ENCODE results near the gene CALML3. TPM values are rescaled to one million over a fixed set of nuclear protein-coding genes. Genes with fewer than 3 reads are reported as not detected.

CALML3 gene
- total RNA-seq, 1 donor, result not detected

- no peaks in the 10 kb centered on the region for H3K36me3 ChIP-seq (ENCODE audit: insufficient read depth, low read length)
- no peaks in the 10 kb centered on the region for H3K79me2 ChIP-seq (ENCODE audit: insufficient read depth, low read length)
Measured at GRCh38 chr10:5490032-5490431, 34.7 kb upstream of the CALML3 start.

DNA sequence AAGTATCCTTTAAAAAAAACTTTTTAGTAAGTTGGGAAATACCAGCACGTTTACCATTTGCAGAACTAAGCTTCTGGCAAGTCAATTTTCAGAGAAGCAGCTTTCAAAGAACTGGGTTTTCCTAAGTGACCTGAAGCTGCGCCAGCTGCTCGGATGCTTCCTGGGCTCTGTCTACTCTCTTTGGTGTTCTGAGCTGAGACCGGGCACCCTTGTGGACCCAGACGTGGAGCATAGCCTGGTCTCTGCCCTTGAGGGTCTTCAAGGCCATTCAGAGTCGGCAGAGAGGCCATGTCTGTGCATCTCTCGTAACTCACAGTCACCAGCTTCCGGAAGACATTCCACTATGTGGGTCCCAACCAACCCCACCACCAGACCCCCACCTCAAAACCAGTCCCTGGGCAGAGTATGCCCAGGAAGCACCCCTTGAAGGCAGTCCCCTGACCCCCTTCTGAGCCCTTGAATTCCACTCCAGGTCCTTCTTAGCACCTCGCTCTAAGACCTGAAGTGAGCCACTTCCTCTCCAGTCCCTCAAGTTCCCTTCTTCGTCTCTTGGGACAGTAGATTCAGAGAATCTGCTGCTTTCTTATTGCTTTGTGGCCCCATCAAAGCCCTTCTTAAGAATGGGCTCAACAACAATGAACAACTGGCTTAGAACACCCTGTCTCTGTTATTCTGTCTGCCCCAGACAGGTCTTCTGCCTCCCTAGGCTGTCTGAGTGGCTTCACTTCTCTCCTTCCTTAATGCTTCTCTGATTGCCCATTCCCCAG is 33.9 kb upstream of the CALML3 start:
- H3K4me2 ChIP-seq (ENCODE audit: insufficient read depth, low read length), result no peak overlapping the region
- no peaks in the 10 kb centered on the region for H4K20me1 ChIP-seq (ENCODE audit: insufficient read depth, low read length)
- H3K4me1 ChIP-seq (ENCODE audit: insufficient read depth, low read length), result no peaks in the 10 kb centered on the region
- H3K27ac ChIP-seq (ENCODE audit: low read depth, low read length), result no peak overlapping the region
- no peaks in the 10 kb centered on the region for H3K36me3 ChIP-seq (ENCODE audit: insufficient read depth, low read length)
- H3K9me3 ChIP-seq (ENCODE audit: low read depth, low read length), result no peaks in the 10 kb centered on the region
- DNase-seq (ENCODE audit: insufficient read length, low spot score, missing footprints), result peak; percentile 46
- TF ChIP-seq, protein P1, sequence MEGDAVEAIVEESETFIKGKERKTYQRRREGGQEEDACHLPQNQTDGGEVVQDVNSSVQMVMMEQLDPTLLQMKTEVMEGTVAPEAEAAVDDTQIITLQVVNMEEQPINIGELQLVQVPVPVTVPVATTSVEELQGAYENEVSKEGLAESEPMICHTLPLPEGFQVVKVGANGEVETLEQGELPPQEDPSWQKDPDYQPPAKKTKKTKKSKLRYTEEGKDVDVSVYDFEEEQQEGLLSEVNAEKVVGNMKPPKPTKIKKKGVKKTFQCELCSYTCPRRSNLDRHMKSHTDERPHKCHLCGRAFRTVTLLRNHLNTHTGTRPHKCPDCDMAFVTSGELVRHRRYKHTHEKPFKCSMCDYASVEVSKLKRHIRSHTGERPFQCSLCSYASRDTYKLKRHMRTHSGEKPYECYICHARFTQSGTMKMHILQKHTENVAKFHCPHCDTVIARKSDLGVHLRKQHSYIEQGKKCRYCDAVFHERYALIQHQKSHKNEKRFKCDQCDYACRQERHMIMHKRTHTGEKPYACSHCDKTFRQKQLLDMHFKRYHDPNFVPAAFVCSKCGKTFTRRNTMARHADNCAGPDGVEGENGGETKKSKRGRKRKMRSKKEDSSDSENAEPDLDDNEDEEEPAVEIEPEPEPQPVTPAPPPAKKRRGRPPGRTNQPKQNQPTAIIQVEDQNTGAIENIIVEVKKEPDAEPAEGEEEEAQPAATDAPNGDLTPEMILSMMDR (IDR thresholded peaks at IDR 0.05; ENCODE audit: extremely low read depth, low read depth, low read length), result no peak
- no peaks in the 10 kb centered on the region for H3K79me2 ChIP-seq (ENCODE audit: insufficient read depth, low read length)
- no peak overlapping the region for H3K4me3 ChIP-seq (ENCODE audit: insufficient read depth, low read length)
- no peaks in the 10 kb centered on the region for H3K27me3 ChIP-seq (ENCODE audit: insufficient read depth, low read length)
- H2AFZ ChIP-seq (ENCODE audit: low read length), result no peak overlapping the region

More at GRCh38 chr10:5490032-5490431, 34.7 kb upstream of the CALML3 start:
- H3K9me3 ChIP-seq (ENCODE audit: low read depth, low read length), result no peaks in the 10 kb centered on the region
- H3K4me1 ChIP-seq (ENCODE audit: insufficient read depth, low read length), result no peaks in the 10 kb centered on the region
- no peak overlapping the region for H3K4me2 ChIP-seq (ENCODE audit: insufficient read depth, low read length)
- no peaks in the 10 kb centered on the region for H4K20me1 ChIP-seq (ENCODE audit: insufficient read depth, low read length)
- H3K4me3 ChIP-seq (ENCODE audit: insufficient read depth, low read length), result no peak overlapping the region
- H2AFZ ChIP-seq (ENCODE audit: low read length), result no peak overlapping the region
- no peaks in the 10 kb centered on the region for H3K27me3 ChIP-seq (ENCODE audit: insufficient read depth, low read length)
- DNase-seq (ENCODE audit: insufficient read length, low spot score, missing footprints), result peak; percentile 34
- TF ChIP-seq, protein P1 (IDR thresholded peaks at IDR 0.05; ENCODE audit: extremely low read depth, low read depth, low read length), result no peak
- H3K27ac ChIP-seq (ENCODE audit: low read depth, low read length), result no peak overlapping the region

GRCh38 chr10:5491477-5491876 is 33.3 kb upstream of the CALML3 start:
- Histone ChIP-seq H3K4me3 (ENCODE audit: insufficient read depth, low read length) (no peak overlapping the region), H4K20me1 (ENCODE audit: insufficient read depth, low read length) (no peaks in the 10 kb centered on the region), H3K9me3 (ENCODE audit: low read depth, low read length) (no peaks in the 10 kb centered on the region), H3K27ac (ENCODE audit: low read depth, low read length) (no peak overlapping the region), H3K79me2 (ENCODE audit: insufficient read depth, low read length) (no peaks in the 10 kb centered on the region), H3K4me2 (ENCODE audit: insufficient read depth, low read length) (no peak overlapping the region), H3K4me1 (ENCODE audit: insufficient read depth, low read length) (no peaks in the 10 kb centered on the region), H2AFZ (ENCODE audit: low read length) (no peak overlapping the region), H3K27me3 (ENCODE audit: insufficient read depth, low read length) (no peaks in the 10 kb centered on the region), H3K36me3 (ENCODE audit: insufficient read depth, low read length) (no peaks in the 10 kb centered on the region)
- DNase-seq (ENCODE audit: insufficient read length, low spot score, missing footprints), result no peak
- TF ChIP-seq, protein P1 (IDR thresholded peaks at IDR 0.05; ENCODE audit: extremely low read depth, low read depth, low read length), result no peak

DNA sequence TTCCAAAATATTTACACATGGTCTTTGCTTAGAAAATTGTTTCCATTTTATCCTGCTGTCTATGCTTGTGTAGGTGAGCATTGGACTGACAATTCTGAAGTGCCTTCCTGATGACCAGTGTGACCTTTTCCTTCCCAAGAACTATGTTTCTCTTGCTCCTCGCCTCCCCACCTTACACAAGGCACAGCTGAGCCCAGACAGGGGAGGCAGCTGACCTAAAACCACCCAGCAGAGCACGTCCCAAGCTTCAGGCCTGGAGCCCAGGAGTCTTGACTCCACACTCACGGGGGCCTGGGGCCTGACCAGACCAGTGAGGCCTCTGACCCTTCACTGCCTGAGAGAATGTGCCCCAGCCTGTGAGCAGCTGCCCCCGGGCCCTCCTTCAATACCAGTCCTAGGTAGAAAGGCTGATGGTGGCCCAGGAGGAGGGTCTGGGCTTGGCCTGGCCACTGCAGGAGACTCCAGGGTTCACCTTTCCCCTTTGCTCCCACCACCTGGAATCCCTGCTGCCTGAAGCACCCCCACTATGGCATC is 32.4 kb upstream of the CALML3 start:
- Histone ChIP-seq H3K9me3 (ENCODE audit: low read depth, low read length) (no peaks in the 10 kb centered on the region), H3K36me3 (ENCODE audit: insufficient read depth, low read length) (no peaks in the 10 kb centered on the region), H2AFZ (ENCODE audit: low read length) (no peak overlapping the region), H3K4me3 (ENCODE audit: insufficient read depth, low read length) (no peak overlapping the region), H3K4me2 (ENCODE audit: insufficient read depth, low read length) (no peak overlapping the region), H3K27ac (ENCODE audit: low read depth, low read length) (no peak overlapping the region), H3K79me2 (ENCODE audit: insufficient read depth, low read length) (no peaks in the 10 kb centered on the region), H3K27me3 (ENCODE audit: insufficient read depth, low read length) (no peaks in the 10 kb centered on the region), H3K4me1 (ENCODE audit: insufficient read depth, low read length) (no peaks in the 10 kb centered on the region), H4K20me1 (ENCODE audit: insufficient read depth, low read length) (no peaks in the 10 kb centered on the region)
- TF ChIP-seq, protein P1 (IDR thresholded peaks at IDR 0.05; ENCODE audit: extremely low read depth, low read depth, low read length), result no peak
- peak; percentile 35 for DNase-seq (ENCODE audit: insufficient read length, low spot score, missing footprints)

Data from osteoblast (primary cell).